Measurements from ENCODE around the gene VIT.

The VIT gene

DNA sequence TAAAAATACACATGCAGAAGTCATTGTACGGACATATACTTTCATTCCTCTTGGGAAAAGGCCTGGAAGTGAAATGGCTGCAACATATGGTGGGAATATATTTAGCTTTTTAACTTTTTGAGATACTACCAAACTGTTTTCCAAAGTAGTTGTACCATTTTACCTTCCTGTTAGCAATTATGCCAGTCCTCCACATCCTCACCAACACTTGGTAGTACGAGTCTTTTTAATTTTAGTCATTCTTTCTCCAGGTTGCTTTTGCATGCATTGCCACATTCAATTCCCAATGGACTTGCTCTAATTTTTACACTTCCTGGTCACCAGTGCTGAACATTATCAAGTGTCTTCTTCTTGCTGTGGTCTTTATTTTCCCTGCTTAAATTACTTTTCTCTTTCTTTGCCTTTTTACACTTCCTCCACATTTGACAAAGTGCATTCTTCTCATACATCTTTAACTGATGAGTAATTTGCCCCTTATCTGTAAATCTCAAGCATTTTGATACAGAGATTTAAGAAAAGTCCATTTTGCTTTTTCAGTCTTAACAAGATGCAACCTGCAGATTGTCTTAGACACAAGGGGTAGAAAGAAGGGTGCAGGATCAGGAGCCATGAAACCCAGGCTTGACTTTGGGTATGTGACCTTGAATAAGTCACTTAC is 14.5 kb downstream of the VIT start:
- no peak for DNase-seq (ENCODE audit: low spot score)

DNA sequence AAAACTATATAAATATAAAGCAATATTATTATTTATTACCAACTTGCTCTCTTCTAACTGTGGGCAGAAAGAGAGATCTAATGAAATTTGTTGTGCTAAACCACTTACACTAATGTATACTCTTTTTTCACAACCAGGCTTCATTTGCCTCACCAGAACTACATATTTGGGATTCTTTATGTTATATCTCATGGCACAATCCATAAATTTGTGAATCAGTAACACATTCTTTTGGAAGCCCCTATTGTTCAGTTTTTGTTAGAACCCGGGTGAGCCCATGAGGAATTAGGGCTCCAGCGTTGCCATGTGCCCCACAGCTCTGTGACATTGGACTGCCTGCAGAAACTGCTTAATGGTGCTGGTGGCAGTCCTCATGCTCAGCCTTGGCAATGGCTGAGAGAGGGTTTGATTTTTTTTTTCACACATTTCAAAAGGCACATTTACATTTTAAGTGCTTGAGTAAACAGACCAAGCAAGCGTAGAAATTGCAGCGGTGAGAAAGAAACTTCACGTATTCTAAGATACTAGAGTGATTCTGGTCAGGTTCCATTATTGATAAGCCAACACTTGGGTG is 15.3 kb downstream of the VIT start:
- no peak for DNase-seq (ENCODE audit: low spot score)

DNA sequence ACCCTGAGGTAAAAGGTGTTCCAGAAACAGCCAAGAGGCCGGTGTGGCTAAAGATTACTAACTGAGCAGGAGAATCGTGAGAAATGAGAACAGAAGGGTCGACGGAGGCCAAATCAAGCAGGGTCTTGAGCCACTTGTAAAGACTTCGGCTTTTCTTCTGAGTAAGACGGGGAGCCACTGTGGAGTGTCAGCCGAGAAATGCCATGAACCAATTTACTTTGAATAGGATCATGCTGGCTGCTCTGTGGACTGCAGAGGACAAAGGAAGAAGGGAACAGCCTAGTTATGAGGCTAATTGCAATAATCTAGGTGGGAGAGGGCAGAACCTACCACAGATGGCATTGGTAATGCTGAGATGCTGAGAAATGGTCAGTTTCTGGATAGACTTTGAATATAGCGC is 16.8 kb downstream of the VIT start:
- no peak for DNase-seq (ENCODE audit: low spot score)

DNA sequence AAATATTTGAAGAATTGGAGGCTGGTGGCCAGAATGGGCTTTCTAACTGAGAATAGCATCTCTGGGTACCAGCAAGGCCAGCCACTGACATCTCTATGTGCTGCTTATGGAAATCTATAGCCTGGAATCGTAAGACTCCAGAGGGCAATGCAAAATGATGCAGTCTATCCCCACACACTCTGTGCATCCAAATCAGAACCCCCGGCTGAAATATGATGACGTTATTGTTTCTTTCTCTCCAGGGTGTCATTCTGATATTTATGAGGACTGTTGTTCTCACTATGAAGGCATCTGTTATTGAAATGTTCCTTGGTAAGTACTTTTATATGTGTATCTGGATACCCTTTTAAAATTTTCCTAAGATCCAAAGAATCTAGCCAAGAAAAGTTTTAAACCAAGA is 19.6 kb downstream of the VIT start:
- DNase-seq (ENCODE audit: low spot score): no peak

DNA sequence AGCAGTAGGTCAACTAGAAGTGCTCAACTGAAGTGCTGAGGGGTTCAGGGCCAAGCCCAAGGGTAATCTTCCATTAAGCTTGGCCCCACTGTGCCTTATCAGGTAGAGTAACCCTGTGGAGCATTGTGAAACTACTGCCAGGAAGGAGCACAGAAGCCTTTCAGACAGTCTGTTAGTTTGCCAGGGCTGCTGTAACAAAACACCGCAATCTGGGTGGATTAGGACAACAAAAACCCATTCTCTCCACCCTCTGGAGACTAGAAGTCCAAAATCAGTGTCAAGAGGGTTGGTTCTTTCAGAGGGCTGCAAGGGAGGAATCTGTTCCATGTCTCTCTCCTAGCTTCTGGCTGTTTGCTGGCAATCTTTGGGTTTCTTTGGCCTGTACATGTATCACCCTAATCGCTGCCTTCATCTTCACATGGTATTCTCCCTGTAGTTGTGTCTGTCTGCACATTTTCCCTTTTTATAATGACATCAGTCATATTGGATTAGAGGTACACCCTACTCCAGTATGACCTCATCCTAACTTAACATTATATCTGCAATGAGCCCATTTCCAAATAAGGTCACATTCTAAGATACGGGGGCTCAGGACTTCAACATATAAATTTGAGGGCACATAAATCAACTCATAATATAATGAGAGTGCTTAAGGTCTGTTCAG is 21.2 kb downstream of the VIT start:
- DNase-seq (ENCODE audit: low spot score): no peak

DNA sequence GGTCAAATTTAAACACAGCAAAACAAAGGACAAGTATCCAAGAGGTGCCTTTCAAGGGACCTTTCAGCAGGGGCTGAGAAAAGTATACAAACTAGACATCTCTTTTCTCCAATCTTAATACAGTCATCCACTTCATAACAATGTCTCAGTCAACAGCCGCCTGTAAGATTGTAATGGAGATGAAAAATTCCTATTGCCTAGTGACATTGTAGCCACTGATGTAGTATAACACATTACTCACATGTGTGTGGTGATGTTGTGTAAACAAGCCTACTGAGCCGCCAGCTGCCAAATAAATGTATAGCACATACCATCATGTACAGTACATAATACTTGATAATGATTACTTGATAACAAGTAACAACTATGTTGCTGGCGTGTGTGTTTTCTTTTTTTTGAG is 31.0 kb downstream of the VIT start:
- no peak for DNase-seq (ENCODE audit: low spot score)

DNA sequence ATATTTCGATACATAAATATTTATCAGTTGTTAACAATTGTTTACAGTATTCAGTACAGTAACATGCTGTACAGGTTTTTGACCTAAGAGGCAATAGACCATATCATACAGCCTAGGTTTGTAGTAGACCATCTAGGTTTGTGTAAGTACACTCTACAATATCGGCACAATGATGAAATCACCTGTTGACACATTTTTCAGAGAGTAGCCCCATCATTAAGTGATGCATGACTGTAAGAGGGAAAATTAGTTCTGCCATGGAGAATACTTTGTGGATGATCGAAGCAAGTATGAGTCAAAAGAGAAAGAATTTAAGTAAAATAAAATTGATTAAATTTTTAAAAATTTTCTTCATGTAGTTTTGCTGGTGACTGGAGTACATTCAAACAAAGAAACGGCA is 32.6 kb downstream of the VIT start:
- DNase-seq (ENCODE audit: low spot score): no peak

DNA sequence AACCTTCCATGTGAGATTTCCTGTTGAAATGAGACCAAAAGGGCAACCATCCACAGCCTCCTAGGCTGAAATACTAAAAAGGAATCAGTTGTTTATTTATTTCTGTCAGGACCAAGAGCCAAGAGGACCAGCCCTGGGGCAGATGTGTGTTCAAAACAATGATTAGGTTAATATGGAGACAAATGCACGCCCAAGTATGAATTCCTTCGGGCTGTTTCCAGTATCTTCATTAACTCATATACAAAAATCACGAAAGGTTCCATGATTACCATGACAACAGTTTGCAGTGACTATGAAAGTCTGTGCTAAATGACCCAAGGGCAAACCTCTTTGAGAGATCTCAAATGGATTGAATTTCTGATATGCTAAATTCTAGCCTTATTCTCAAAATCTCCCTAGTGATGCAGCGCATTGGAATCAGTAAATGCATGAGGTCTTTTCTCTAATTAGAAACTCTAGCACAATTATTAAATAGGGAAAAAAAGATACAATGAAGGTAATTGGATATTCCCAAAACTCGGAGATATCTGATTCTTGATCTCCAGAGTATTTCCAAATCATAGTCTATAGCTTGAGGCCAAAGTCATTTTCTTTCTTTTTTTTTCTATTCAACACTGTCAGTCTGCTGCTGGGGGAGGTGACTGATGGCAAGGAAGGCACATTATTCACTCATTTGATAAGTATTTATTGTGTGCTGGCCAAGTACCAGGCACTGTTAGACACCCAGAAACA is 35.6 kb downstream of the VIT start:
- DNase-seq (ENCODE audit: low spot score): no peak

DNA sequence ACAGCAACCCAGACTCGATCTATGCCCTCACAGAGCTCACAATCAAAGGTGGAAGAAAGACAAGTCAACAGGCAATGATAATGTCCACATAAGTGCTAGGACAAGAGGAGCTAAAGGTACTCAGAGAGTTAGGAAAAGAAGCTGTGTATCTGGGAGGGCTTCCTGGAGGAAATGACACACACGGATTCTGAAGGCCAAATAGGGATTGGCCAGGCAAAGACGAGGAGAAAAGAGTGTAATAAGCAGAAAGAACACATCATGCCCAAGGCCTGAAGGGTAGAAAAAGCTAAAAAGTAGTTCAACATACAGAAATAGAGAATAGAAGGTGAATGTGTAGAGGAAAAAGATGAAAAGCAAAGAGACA is 36.1 kb downstream of the VIT start:
- no peak for DNase-seq (ENCODE audit: low spot score)

DNA sequence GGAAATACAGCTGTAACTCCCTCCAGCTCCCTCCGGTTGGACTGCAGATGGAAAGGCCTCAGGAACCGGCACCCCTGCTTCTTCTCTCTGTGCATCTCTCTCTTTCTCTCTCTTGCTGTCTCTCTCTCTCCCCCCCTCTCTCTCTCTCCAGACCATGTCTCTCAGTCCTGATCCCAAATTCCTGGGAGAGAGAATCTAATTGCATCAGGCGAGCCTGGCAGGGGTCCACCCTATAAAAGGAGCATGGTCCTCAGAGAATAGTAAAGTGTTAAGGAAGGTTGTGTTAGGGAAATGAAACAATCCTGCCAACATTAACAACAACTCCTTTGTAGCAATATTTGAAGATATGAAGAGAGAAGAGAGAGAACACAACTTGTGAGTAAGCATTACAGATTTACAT is 36.7 kb downstream of the VIT start:
- DNase-seq (ENCODE audit: low spot score): no peak

DNA sequence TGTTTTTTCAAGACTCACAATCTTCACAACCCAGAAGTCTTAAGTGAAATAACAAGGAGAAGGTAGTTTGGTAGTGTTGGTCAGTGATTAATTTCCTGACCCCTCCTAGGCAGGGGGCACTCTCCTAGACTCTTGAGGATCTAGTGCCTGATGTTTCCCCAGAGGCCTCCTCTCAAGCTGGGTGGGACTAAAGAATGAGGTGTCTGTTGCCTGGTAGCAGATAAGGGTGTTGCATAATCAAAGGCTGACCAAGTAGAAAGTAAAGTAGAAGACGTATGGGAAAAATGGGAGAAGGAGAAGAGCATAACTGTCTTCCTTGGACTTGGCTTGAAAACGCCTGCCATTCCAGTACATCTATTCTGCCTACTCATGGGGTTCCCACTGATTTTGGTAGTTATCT is 37.8 kb downstream of the VIT start:
- DNase-seq (ENCODE audit: low spot score): no peak

DNA sequence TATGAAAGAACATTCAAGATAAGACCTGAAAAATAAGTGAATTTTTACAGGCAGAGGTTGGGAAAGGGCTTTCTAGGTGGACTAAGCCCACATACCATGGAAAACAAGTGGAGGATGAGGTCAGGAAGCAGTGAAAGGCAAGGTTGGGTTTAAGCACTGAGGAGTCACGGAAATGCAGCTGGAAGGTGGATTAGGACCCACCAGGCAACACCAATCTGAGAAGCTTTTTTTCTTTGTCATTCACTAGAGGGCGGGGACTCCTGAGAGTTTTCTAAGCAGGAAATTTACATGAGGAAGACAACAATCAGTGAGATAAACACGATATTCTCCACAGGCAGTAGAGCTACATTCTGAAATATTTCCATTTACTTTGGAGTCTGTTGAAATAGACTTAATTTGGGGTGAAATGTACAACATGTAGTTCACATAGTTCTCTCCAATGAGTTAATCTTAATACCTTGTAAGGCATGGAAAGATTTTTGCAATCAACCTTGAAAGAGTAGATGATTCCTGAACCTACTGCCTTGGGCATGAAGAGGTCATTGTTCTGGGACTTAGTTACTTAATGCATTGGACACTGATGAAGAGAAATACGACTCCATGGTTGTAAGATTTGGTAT is 40.7 kb downstream of the VIT start:
- DNase-seq (ENCODE audit: low spot score): no peak

DNA sequence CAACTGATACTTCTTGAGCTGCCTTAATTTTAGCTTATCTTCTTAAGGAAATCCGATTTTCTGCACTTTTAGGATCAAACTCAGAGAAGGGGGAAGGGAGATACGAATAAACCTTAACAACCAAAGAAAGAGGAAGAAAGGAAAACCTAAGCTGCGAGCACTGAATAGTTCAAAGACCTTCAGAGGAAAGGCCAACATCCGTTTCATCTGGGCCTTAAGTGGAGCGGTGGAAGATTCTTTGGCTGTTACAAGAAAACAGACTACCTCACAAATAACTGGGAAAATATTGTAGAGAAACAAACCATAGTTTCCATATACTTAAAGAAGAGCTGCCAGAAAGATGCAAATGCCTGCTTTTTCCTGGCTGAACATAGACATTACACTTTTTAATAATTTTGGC is 43.6 kb downstream of the VIT start:
- DNase-seq (ENCODE audit: low spot score): no peak

DNA sequence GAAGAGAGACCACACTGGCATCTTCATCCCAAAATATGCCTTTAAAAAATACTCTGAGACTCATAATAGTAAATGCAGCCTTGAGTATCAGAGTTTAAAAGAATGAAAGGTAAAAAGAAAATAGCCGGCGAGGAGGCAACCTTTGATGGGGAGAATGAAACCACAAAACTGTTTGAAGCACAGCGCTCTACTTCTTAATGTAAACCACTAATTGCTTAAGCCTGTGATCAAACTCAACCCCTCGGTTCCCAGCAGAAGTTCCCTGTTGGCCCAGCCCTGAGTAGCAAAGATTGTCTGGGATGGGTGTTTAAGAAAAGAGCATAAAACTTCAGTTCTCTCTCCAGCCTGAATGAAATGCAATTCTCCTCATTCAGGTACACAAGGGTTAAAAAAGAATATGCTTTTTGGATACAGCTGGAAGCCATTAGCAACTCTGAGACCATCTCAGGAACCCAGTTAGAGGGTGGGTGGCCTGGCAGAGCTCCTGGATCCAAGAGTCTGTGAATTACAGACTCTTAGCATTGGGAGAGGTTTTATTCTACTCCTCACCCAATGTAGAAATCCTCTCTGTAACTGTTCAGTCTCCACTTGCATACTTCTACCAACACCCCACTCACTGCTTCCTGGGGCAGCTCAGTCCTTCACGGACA is 44.8 kb downstream of the VIT start:
- no peak for DNase-seq (ENCODE audit: low spot score)

DNA sequence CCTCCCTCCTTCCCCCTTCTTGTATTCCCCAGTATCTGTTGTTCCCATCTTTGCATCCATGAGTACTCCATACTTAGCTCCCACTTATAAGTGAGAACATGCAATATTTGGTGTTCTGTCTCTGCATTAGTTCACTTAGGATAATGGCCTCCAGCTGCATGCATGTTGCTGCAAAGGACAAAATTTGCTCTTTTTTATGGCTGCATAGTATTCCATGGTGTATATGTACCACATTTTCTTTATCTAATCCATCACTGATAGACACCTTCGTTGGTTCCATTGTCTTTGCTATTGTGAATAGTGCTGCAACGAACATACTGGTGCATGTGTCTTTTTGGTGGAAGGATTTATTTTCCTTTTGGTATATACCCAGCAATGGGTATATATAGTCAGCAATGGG is 47.4 kb downstream of the VIT start:
- DNase-seq (ENCODE audit: low spot score): no peak

DNA sequence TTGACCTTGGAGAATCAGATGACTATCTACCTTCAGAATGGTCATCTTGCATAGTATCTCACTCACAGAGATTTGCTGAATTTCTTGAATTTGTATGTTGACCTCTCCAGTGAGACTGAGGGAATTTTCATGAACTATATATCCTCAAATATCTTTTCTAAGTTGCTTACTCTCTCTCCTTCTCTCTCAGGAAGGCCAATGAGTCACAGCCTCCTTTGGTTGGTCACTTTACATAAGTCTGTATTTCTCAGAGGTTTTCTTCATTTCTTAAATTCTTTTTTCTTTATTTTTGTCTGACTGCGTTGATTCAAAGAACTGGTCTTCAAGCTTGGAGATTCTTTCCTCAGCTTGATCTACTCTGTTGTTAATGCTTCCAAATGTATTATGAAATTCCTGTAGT is 51.7 kb downstream of the VIT start:
- DNase-seq (ENCODE audit: low spot score): no peak

DNA sequence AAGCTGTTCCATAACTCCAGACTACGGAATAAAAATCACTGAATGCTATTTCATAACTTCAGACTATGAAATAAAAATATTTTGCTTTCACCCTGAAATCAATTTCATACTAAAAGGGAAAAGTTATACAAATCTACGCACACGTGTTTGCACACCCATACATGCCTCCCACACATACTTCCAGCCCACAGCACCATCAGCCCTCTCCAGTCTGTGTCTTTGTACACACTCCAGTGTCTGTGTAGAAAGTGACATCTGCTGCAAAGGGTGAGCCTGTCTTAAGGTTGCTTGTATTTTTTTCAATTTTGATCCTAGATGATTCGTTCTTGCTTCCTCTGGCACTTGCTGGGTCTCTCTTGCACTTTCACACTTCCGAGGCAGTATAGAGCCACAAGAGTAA is 53.6 kb downstream of the VIT start:
- peak; percentile 27 for DNase-seq (ENCODE audit: low spot score)

DNA sequence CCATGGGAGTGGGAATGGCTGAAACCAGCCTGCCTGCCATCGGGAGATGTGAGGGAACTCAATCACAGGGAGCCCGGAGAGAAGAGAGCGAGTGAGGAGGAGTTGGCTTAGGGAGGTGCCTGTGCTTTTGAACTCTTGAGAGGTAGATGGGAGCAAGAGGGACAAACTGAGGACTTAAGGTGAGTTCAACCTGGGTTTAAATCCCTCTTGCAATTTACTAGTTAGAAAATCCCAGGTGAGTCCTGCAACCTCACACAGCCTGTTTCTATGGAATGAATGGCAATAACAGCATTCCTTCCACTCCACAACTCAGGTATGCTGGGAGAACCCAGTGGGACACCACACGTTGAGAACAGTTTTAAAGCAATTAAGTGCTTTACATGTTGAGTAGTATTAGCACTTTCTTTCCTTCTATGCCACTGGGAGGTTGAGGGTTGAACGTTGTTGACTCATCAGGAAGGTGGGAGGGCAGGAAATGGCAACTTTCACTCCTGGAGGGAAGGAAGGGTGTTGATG is 57.3 kb downstream of the VIT start:
- no peak for DNase-seq (ENCODE audit: low spot score)

DNA sequence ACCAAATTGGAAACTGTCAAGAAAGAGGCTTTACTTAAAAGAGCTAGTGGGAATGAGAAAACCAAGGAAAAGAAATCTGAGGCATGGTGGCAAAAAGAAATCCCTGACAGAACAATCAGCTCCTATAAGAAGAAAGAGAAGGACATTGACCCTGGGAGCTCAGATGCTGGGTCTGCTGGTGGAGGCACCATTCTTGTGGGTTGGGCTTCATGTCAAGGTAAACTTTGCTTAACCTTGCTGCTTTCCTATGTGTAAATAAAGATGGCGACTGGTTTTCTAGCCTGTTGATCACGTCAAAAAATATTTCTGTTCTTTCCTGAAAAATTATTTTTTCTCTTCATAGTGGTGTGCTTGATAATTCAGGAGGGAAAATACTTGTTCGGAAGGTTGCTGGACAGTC is 58.1 kb downstream of the VIT start:
- DNase-seq (ENCODE audit: low spot score): no peak

DNA sequence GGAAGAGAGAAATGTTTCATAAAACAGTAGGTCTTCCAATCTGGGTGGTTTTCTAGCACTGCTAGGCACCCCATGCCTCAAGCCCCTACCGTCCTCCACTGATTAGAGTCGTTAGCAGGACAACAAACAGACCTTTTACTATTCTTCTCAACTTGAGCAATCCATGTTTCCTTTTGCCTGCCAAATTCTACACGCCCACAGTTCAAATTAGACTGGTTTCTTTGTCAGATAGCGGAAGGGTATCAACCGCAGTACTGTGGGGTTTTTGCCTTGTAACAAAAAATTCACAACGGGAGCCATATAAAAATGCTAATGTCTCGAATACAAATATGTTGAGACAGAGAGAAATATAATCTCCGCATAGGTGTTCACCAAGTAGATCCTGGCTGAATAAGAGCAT is 59.9 kb downstream of the VIT start:
- no peak for DNase-seq (ENCODE audit: low spot score)

DNA sequence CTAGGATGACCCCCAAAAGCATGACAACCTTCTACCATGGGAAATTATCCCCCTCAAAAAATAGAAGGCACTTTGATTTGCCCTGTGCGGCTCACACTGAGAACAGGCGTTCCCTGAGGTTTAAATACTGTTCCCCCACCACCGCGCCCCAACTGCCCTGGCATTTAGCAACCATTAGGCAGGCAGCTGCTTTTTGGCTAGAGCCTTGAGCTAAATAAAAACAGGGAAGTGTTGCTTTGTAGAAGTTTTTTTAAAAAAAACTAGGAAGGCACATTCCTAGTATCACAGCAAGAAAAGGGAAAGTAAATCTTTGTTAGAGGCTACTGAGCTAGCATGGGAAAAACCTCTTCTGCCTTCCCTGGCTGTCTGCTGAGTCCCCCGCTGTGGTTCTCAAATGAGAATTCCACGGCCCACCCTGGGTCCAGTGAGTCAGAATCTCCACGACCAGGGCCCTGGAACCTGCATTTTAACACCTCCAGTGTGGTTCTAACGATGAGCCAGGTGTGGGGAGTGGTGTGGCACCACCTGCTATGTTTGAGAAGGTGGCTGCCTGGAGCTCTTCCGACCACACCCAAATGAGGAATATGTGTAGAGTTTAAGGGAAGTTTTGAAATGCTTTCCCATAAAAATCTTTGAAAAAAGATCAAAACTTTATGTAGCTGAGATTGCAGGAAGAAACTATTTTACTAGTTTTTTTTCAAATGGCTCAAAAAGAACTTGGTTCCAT is 66.4 kb downstream of the VIT start:
- no peak for DNase-seq (ENCODE audit: low spot score)

Data from Ammon's horn (tissue), 1 donor.